ENCODE data around the gene NDST1. TPM values are rescaled to one million over a fixed set of nuclear protein-coding genes. Genes with fewer than 3 reads are reported as not detected.

NDST1 gene
- total RNA-seq, 1 experiment from 2014 or later, result 33.1 TPM

DNA sequence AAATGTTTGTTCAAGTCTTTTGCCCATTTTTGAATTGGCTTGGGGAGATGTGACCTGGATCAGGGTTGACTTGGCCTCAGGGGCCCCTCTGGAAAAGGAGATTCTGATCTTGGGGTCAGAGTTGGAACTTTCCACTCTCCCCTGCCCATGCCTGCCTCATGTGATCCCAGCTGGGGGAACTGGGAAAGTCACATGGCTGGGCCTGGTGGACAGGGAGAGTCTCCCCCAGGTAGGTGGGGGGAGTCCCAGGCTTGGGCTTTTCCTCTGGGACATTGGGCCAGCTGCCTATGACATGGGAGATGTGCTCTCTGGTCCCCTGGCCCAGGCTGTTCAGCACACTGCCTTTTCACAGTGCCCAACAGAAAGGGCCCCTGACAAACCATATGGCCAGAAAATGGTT is 60.7 kb downstream of the NDST1 start (continued):
- TF ChIP-seq, protein P1, sequence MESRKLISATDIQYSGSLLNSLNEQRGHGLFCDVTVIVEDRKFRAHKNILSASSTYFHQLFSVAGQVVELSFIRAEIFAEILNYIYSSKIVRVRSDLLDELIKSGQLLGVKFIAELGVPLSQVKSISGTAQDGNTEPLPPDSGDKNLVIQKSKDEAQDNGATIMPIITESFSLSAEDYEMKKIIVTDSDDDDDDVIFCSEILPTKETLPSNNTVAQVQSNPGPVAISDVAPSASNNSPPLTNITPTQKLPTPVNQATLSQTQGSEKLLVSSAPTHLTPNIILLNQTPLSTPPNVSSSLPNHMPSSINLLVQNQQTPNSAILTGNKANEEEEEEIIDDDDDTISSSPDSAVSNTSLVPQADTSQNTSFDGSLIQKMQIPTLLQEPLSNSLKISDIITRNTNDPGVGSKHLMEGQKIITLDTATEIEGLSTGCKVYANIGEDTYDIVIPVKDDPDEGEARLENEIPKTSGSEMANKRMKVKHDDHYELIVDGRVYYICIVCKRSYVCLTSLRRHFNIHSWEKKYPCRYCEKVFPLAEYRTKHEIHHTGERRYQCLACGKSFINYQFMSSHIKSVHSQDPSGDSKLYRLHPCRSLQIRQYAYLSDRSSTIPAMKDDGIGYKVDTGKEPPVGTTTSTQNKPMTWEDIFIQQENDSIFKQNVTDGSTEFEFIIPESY (IDR thresholded peaks at IDR 0.05; ENCODE audit: extremely low read depth, insufficient replicate concordance, low read length), result no peak
- TF ChIP-seq ZNF274 (IDR thresholded peaks at IDR 0.05; ENCODE audit: low read depth, low read length) (no peak), POLR2A (IDR thresholded peaks at IDR 0.05; ENCODE audit: borderline replicate concordance, extremely low read depth, insufficient read depth, insufficient read length) (no peak), ZFX (IDR thresholded peaks at IDR 0.05) (no peak), RAD21 (IDR thresholded peaks at IDR 0.05; ENCODE audit: low read depth) (no peak), TCF7L2 (IDR thresholded peaks at IDR 0.05; ENCODE audit: borderline replicate concordance, extremely low read depth, insufficient read depth, insufficient read length) (no peak)

GRCh38 chr5:150570333-150570732 is 62.4 kb downstream of the NDST1 start:
- ChIA-PET CTCF (no interaction called here), RAD21 (ENCODE audit: low non-redundant PET in 1 of 2, low total read pairs in 2 of 2, uncharacterized antibody in 2 of 2, unreplicated experiment in 2 of 2) (no interaction called here), POLR2A (no interaction called here)
- H3K9me2 ChIP-seq (ENCODE audit: insufficient read depth), result no peaks in the 10 kb centered on the region
- BruUV-seq (replicated peaks), result no TSS peak
- H3K4me3 ChIP-seq (replicated peaks in 1 of 2; ENCODE audit: low read depth in 1 of 2, low read length in 2 of 2), result no peak overlapping the region
- no peak overlapping the region for H3K9ac ChIP-seq (ENCODE audit: low read length)
- no peak overlapping the region for H3K4me2 ChIP-seq (ENCODE audit: low read length)
- H2AFZ ChIP-seq (ENCODE audit: low read depth, low read length, poor library complexity, severe bottlenecking), result no peak overlapping the region
- intact Hi-C loops (cut with micrococcal nuclease), result no loop called here
- H3K27ac ChIP-seq (ENCODE audit: low read depth, low read length), result no peak overlapping the region
- no peaks in the 10 kb centered on the region for H3K79me2 ChIP-seq (ENCODE audit: insufficient read depth, low read length)
- no peaks in the 10 kb centered on the region for H3K4me1 ChIP-seq (ENCODE audit: control insufficient read depth in 1 of 2, insufficient read depth in 2 of 2, low read length in 2 of 2)
- ATAC-seq (no peak), DNase-seq (ENCODE audit: low read depth, low spot score) (no peak)
- H3K36me3 ChIP-seq (ENCODE audit: control insufficient read depth in 1 of 2, insufficient read depth in 2 of 2, low read length in 2 of 2), result no peaks in the 10 kb centered on the region
- no peak for TF ChIP-seq ELF1 (IDR thresholded peaks at IDR 0.05; ENCODE audit: borderline replicate concordance, low read depth)
- TF ChIP-seq EZH2 (IDR thresholded peaks at IDR 0.05), result no peak
- TF ChIP-seq SIN3A (IDR thresholded peaks at IDR 0.05; ENCODE audit: low read depth), result no peak
- no peaks in the 10 kb centered on the region for H3K27me3 ChIP-seq (ENCODE audit: insufficient read depth, low read length)
- H3K9me3 ChIP-seq (ENCODE audit: control insufficient read depth in 1 of 2, insufficient read depth in 1 of 2, low read depth in 1 of 2, low read length in 2 of 2), result no peaks in the 10 kb centered on the region
- H4K20me1 ChIP-seq (ENCODE audit: insufficient read depth), result no peaks in the 10 kb centered on the region
